ENCODE results near the gene TEX12. TPM values are rescaled to one million over a fixed set of nuclear protein-coding genes. Genes with fewer than 3 reads are reported as not detected.

TEX12 gene
- total RNA-seq, 2 donors from 2014 or later: not detected

- Histone ChIP-seq H3K4me1 (no peaks in the 10 kb centered on the region), H3K27me3 (no peaks in the 10 kb centered on the region), H3K9me3 (no peaks in the 10 kb centered on the region), H3K36me3 (replicated peaks in 1 of 2; ENCODE audit: insufficient read depth in 1 of 2, low read depth in 2 of 2) (no peaks in the 10 kb centered on the region), H3K4me3 (no peak overlapping the region), H3K27ac (no peak overlapping the region)
- DNase-seq (no peak), ATAC-seq (no peak)
- TF ChIP-seq POLR2A (IDR thresholded peaks at IDR 0.05): no peak
- no peak for TF ChIP-seq CTCF (IDR thresholded peaks at IDR 0.05)
- intact Hi-C loops (cut with DNase I): no loop called here
- 93% methylated on average over 17 to 23 of the region's 23 CpGs for whole genome bisulfite sequencing, 2 donors
Observed at GRCh38 chr11:112206071-112206470, 38.9 kb downstream of the TEX12 start.

- 60 to 66% methylated on average over 1 of the region's 1 CpG for WGBS, 2 donors
Observed at GRCh38 chr11:112210890-112211289, 43.7 kb downstream of the TEX12 start.

GRCh38 chr11:112211536-112211935 is 44.4 kb downstream of the TEX12 start:
- H3K27me3 ChIP-seq: no peaks in the 10 kb centered on the region
- H3K4me3 ChIP-seq: no peak overlapping the region
- TF ChIP-seq POLR2A (IDR thresholded peaks at IDR 0.05) (no peak), CTCF (IDR thresholded peaks at IDR 0.05) (no peak)
- ATAC-seq: no peak
- intact Hi-C loops (cut with DNase I): no loop called here
- peaks cover 5% of the 10 kb centered on the region for H3K4me1 ChIP-seq
- H3K27ac ChIP-seq: no peak overlapping the region
- DNase-seq: no peak
- no peaks in the 10 kb centered on the region for H3K36me3 ChIP-seq (replicated peaks in 1 of 2; ENCODE audit: insufficient read depth in 1 of 2, low read depth in 2 of 2)
- 41 to 47% methylated on average over 2 of the region's 2 CpGs for WGBS, 2 donors
- H3K9me3 ChIP-seq: no peaks in the 10 kb centered on the region

More at GRCh38 chr11:112210890-112211289, 43.7 kb downstream of the TEX12 start:
- TF ChIP-seq POLR2A (IDR thresholded peaks at IDR 0.05): no peak
- no peak for TF ChIP-seq CTCF (IDR thresholded peaks at IDR 0.05)
- no peaks in the 10 kb centered on the region for H3K27me3 ChIP-seq
- peaks cover 5% of the 10 kb centered on the region for H3K4me1 ChIP-seq
- no peak overlapping the region for H3K27ac ChIP-seq
- intact Hi-C loops (cut with DNase I): no loop called here
- H3K4me3 ChIP-seq: no peak overlapping the region
- ATAC-seq (no peak), DNase-seq (no peak)
- H3K36me3 ChIP-seq (replicated peaks in 1 of 2; ENCODE audit: insufficient read depth in 1 of 2, low read depth in 2 of 2): no peaks in the 10 kb centered on the region
- no peaks in the 10 kb centered on the region for H3K9me3 ChIP-seq

- ATAC-seq: no peak
Observed at GRCh38 chr11:112212290-112212689, 45.1 kb downstream of the TEX12 start.

More at GRCh38 chr11:112212290-112212689, 45.1 kb downstream of the TEX12 start:
- TF ChIP-seq POLR2A (IDR thresholded peaks at IDR 0.05): no peak
- no peak for TF ChIP-seq CTCF (IDR thresholded peaks at IDR 0.05)
- no peak overlapping the region for H3K4me3 ChIP-seq
- 68 to 92% methylated on average over 3 of the region's 3 CpGs for WGBS, 2 donors
- DNase-seq: no peak
- intact Hi-C loops (cut with DNase I): no loop called here
- H3K9me3 ChIP-seq: no peaks in the 10 kb centered on the region
- no peaks in the 10 kb centered on the region for H3K36me3 ChIP-seq (replicated peaks in 1 of 2; ENCODE audit: insufficient read depth in 1 of 2, low read depth in 2 of 2)
- H3K27ac ChIP-seq: no peak overlapping the region
- H3K27me3 ChIP-seq: no peaks in the 10 kb centered on the region
- peaks cover 5% of the 10 kb centered on the region for H3K4me1 ChIP-seq

Measured in body of pancreas (tissue), 4 donors.